Measurements from ENCODE around the gene PPP5C.
A peak's percentile ranks its signal among the peaks of the same experiment; 100 is the strongest.
"Not testable (repeated sequence)": the region's sequence is repeated elsewhere in the genome, so short reads cannot be mapped to it uniquely, and the experiment has no call there.

Gene PPP5C

DNA sequence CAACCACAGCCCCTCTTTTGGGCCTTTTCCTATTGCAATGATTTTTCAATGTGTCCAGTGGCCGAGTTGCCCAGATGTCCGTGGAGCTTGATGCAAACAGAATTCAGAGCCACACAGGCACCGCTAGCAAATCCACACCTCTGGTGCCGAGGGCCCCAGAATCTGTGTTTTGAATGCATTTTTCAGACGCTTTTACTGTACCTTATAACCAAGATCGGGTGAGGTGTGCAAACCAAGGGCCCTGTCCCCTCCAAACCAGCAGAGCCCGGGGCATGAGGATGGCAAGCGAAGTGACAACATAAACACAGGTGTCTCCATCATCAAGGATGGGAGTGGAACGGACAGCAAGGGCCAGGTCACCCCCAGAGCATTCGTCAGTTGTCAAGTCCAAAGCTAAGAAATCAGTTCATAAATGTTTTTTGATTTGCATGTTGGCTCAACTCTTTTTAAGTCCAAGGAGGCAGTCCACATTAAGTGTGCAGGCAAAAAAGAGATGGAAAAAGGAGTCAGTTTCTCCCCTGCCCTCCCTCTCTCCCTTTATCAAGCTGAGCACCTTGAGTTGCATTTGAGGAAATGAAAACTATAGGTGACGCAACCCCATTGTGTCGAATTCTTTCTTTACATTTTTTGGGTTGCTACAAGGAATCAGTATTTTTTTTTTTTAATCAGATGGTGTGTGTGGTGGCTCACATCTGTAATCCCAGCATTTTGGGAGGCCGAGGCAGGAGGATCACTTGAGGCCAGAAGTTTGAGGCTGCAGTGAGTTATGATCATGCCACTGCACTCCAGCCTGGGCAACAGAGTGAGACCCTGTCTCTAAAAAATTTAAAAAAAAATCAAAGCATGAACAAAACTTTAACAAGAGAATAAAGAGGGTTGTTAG is 63.6 kb downstream of the PPP5C start:
- DNase-seq: no peak

DNA sequence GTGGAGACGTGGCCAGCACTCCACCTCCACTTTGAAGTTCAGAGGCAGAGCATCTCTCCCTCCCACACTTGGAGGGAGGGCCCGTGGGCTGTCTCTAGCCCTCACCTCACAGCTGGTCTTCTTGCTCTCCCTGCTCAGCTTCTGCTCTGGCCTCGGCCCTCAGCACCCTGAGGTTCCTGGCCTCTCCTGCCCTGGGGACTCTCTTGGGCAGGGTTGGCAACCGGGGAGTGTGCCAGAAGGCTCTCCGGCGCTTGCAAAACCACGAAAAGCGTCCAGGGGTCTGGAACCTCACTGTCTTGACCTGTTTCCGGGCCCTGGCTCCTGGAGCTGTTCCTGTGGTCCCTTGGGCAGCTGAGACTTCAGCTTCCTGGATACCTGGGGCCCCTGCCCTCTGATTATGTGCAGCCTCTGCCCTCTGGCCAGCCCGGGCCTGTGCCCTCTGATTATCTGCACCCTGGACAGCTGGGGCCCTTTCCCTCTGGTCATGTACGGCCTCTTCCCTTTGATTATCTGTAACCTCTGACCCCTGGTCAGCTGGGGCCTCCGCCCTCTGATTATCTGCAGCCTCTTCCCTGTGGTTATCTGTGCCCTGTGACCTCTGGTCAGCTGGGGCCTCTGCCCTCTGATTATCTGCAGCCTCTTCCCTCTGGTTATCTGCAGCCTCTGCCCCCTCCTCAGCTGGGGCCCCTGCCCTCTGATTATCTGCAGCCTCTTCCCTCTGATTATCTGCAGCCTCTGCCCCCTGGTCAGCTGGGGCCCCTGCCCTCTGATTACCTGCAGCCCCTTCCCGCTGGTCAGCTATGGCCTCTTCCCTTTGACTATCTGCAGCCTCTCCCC is 64.4 kb downstream of the PPP5C start:
- DNase-seq: no peak

GRCh38 chr19:46411925-46412649 is 65.2 kb downstream of the PPP5C start:
- no peak for DNase-seq

GRCh38 chr19:46412650-46413261 is 65.9 kb downstream of the PPP5C start:
- no peak for DNase-seq

- no peak for DNase-seq
Measured at GRCh38 chr19:46413262-46414031, 66.6 kb downstream of the PPP5C start, which contains the start of gene CCDC8. CCDC8 (minus strand) TSS chr19:46413564; CDS start chr19:46412810, 754 bp downstream.

DNA sequence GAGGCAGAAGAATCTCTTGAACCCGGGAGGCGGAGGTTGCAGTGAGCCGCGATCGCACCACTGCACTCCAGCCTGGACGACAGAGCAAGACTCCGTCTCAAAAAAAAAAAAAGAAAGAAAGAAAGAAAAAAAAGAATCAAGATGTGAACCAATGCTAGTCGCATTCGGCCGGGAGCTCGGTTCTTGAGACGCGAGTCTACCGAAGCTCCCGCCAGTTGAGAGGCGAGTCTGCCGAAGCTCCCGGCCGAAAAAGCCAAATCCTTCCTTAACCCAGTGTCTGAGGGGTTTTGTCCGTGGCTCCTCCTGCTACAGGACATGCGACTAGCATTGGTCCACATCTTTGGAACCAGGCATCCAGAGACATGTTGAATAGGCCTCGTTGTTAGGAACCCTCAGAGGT is 68.0 kb downstream of the PPP5C start:
- not testable (repeated sequence) for DNase-seq

DNA sequence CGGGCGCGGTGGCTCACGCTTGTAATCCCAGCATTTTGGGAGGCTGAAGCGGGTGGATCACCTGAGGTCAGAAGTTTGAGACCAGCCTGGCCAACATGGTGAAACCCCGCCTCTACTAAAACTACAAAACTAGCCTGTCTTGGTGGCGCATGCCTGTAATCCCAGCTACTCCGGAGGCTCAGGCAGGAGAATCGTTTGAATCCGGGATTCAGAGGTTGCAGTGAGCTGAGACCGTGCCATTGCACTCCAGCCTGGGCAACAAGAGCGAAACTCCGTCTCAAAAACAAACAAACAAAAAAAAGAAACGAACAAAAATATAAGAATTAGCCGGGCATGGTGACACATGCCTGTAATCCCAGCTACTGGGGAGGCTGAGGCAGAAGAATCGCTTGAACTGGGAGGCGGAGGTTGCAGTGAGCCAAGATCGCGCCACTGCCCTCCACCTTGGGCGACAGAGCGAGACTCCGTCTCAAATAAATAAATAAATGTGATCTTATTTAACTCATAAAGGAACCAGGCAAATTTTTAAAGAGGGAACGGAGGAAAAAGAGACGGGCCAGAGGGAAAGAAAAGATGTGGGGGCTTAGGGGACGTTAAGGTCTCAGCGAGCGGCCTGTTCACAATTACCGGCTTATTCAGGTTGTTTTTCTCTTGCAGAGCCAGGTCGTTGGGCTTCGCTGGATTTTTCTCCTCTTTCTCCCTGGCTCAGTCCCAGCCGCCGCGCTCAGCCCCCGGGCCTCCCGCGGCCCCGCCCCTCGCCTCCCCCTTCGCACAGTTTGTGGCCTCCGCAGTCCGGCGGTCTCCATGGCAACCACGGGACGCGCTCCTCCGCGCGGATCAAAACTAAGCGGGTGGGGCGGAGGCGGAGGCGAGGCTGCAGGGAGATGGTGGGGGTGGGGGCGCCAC is 69.2 kb downstream of the PPP5C start:
- DNase-seq: peak in 2 of 3 donors; percentile 32 to 57

DNA sequence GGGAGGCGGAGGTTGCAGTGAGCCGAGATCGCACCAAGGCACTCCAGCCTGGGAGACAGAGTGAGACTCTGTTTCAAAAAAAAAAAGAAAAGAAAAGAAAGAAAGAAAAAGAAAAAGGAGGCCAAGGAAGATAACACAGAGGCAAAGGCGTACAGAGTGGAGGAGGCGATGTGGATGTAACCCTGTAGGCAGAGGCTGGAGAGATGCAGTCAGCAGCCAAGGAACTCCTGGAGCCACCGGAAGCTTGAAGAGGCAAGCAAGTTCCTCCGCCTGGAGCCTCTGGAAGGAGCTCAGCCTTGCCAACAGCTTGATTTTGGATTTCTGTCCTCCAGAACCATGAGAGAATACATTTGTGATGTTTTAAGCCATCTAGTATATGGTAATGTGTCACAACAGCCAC is 73.2 kb downstream of the PPP5C start:
- DNase-seq: no peak

DNA sequence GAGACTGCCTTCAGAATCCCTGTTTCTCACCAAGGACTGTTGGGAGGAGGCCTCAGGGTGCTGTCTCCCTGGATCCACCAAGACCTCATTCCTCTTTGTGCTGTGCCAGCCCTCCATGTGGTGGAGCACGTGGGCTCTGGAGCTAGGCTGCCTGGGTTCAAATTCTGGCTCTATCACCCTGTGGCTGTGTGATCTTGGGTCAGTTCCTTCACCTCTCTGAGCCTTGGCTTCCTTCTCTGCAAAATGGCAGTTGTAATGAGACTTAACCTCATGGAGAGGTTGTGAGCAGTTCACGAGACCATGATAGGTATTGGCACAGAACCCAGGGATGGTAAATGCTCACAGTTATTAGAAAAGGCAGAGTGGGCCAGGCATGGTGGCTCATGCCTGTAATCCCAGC is 75.5 kb downstream of the PPP5C start:
- DNase-seq: no peak

GRCh38 chr19:46423188-46423587 is 76.3 kb downstream of the PPP5C start:
- no peak for DNase-seq

DNA sequence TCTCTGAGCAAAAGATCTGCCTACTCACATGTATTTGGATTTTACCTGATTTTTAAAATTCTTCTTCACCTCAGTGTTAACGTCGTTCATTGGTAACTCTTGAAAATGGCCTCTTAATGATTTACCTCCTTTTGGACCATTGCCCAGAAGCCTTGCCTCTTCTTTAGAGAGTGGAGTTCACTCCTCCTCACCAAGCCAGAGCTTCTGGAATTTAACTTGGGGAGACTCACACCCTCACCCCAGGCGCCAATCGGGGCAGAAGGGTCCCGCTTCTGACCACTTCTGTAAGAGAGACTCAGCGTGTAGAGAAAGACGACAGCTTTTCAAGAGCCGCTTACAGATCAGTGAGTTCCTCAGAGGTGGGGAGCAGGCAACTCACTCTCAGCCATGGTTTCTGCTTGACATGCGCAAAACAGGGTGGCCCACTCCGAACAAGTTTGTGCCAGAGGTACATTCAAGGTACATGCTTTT is 79.2 kb downstream of the PPP5C start:
- no peak for DNase-seq

- peak; percentile 29 to 53 (median 48) for DNase-seq
Measured at GRCh38 chr19:46426506-46427162, 79.7 kb downstream of the PPP5C start.

DNA sequence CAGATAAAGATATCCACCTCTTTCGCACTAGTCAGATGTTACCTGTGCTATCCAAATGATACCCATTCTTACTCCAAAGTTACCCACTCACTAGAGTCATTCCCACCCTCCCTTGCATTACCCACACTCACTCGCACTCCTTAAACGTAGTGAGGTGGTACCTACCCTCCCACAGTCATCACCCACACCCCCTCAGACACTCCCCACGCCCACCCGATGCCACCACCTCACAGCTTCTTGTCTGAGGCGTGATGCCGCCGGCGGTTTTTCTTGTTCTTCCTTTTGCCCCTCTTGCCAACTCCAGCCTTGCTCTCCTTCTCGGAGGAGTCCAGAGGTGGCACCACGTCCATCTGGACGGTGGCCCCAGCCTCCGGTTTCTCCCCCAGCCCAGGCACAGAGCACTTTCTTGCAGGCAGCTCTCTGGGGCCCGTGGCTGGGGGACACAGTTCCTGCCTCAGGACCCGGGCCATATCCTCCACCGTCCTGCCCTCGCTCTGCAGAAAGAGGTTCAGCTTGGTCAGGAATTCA is 80.7 kb downstream of the PPP5C start:
- no peak for DNase-seq

DNA sequence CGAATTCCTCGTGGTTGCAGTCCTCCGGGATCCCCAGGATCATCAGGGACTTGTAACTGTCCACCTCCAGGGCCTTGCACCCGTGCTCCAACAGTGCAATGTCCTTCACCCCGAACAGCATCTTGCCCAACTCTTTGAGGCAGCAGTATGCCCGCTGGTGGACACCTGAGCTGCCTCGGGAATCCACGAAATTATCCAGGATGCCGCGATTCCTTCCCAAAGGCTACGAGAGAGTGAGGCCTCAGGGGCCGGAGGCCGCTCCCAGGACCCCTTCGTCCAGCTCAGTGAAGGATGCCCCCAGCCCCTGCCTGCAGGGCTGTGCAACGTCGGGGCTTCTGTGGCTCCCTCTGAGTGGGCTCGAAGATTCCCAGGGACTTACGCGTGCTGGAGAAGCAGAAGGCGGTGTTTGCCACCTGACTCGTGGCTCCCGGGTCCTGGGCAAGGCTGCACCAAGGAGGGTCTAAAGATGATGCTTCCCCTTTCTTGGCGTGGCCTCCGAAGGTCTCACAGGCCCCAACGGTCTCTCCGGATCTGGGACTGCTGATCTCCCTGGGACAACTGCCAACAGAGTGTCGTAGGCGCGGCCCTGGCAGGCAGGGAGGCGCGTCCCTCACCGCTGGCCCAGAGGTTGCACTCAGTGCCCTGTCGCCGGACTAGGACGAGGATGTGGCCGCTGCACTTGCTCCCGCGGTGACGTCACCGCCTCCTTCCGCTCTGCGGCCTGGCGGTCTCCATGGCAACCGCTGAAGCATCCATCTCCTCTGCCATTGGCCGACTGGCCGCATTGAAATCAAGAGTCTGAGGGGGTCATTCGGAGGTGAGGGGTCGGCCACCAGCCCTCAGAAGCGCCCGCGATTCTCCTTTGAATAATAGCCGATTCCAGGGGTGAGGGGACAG is 81.6 kb downstream of the PPP5C start, which contains the start of gene PNMA8C:
TSS of gene PNMA8C (minus strand) at position 698 of the 897 bp plus-strand sequence. CDS start at position 121, 577 bp downstream.
- peak; percentile 72 to 86 (median 79) for DNase-seq

DNA sequence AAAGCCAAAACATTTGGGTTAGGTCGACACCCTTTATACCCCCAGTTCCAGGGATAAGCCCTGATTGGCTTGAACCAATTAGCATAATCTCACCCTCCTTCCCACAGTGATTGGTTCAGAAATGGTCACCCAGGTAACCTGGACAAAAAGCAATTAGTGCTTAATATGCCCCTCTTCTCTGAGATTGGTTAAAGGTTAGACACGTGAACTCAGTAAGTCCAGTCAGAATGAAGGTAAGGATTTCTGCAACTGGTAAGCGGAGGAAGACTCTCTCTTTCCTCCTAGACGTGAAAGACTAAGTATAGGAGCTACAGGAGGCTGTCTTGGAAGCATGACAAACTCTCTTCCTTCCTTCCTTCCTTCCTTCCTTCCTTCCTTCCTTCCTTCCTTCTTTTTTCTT is 83.1 kb downstream of the PPP5C start:
- no peak for DNase-seq

GRCh38 chr19:46431824-46432223 is 84.9 kb downstream of the PPP5C start:
- no peak for DNase-seq

GRCh38 chr19:46433470-46433869 is 86.6 kb downstream of the PPP5C start:
- DNase-seq: not testable (repeated sequence)

- DNase-seq: no peak
Measured at GRCh38 chr19:46435009-46435408, 88.1 kb downstream of the PPP5C start.
